ENCODE measurements around the gene GRK3. TPM values are rescaled to one million over a fixed set of nuclear protein-coding genes. Genes with fewer than 3 reads are reported as not detected.

GRK3 gene
- total and polyA plus RNA-seq, 2 of the 4 experiments (the other 2 are of a cell fraction), result 0.58 to 1.6 TPM

DNA sequence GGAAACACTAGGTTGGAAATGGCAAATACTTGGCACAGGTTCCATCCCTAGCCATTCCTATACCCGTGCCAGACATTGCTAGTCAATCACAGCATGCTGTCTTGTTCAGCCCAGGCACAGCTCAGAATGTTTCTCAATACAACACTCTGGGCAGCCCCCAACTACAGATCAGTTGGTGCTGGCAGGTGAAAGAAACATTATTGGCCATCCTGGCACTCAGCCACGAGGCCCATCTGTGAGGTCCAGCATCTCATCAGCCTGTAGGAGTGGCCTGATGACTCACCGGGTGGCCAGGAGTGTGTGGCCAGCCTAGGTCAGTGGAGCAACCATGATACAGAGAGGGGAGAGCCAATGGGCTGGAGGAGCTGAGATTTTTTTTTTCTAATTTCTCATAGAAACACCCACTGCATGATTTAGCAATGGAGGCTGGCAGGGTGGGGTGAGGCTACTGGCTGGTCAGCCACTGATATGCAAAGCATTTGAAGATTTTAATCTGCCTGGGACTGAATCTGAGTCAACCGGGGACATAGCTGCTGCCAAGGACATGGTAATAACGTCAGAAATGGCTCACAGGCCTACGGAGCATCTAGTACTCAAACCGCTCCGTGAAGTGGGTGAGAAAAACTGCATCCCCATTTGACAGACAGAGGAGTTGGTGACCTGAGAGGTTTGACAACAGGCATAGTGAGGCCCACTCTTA, 182.9 kb downstream of the GRK3 start (continued):
- TF ChIP-seq RFX5 (IDR thresholded peaks at IDR 0.05; ENCODE audit: low read depth, low read length) (no peak), CEBPB (IDR thresholded peaks at IDR 0.05; ENCODE audit: low read depth, low read length) (peak; percentile 82)

DNA sequence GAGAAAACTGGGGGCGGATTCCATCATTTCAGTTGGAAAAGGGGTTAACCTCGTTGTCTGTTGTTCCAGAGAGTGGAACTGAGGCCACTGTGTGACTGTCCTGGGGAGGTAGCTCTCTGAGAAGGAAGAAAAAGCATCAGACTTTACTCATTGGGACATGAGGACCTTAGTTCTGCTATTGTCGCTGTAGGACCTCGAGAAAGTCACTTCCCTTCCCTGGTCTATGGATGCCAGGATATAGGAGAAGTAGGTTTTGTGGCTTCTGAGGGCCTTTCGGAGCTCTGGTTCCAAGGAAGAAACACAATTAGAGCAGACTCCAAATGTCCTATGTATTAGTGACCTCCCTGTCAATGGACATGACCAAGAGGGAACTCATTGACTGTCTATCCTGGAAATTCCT, 183.7 kb downstream of the GRK3 start:
- in situ Hi-C loops (cut with MboI; ENCODE audit: low sequenced_read_pairs), result no loop called here
- Histone ChIP-seq H3K4ac (ENCODE audit: low read depth, low read length) (peak overlapping the region; percentile 77), H3K79me1 (ENCODE audit: low read depth in 1 of 2, low read length in 2 of 2) (no peaks in the 10 kb centered on the region), H3K36me3 (ENCODE audit: control insufficient read depth, insufficient read depth, low read length) (no peaks in the 10 kb centered on the region), H3K4me2 (ENCODE audit: low read depth, low read length) (no peak overlapping the region), H2AK9ac (replicated peaks; ENCODE audit: low read depth, low read length, poor library complexity) (no peak overlapping the region), H2BK20ac (ENCODE audit: low read depth, low read length) (peak overlapping the region; percentile 86), H3K9me1 (ENCODE audit: insufficient read depth, low read length) (no peaks in the 10 kb centered on the region; the same call in 1 of the 2 replicates), H3K9ac (ENCODE audit: low read depth, low read length) (no peak overlapping the region), H2BK120ac (ENCODE audit: low read depth, low read length) (peak overlapping the region; percentile 90), H2BK15ac (ENCODE audit: low read depth, low read length) (peak overlapping the region; percentile 72; the same call in 1 of the 3 replicates), H4K91ac (ENCODE audit: insufficient read depth, low read depth, low read length) (peak overlapping the region; percentile 77), H4K20me1 (ENCODE audit: insufficient read depth, low read length) (no peaks in the 10 kb centered on the region), H2BK5ac (ENCODE audit: low read depth, low read length, poor library complexity, severe bottlenecking) (peak overlapping the region; percentile 67), H3K23ac (ENCODE audit: low read depth, low read length) (no peak overlapping the region), H2AK5ac (ENCODE audit: low read depth, low read length) (peak overlapping the region; percentile 3; the same call in 1 of the 2 replicates), H3K14ac (replicated peaks; ENCODE audit: low read depth, low read length) (no peak overlapping the region; the same call in 1 of the 2 replicates), H3K4me3 (ENCODE audit: insufficient read depth, low read depth, low read length) (no peak overlapping the region), H3K18ac (ENCODE audit: low read depth, low read length) (peak overlapping the region; percentile 69; the same call in 1 of the 2 replicates), H4K5ac (ENCODE audit: low read depth, low read length) (no peak overlapping the region; the same call in 1 of the 2 replicates), H3K9me3 (ENCODE audit: control insufficient read depth, insufficient read depth, low read length) (no peaks in the 10 kb centered on the region), H3K56ac (ENCODE audit: extremely low read depth, insufficient read depth, low read length) (no peak overlapping the region; the same call in 1 of the 2 replicates), H4K8ac (ENCODE audit: low read depth in 2 of 2, low read length in 2 of 2) (peak overlapping the region; percentile 53 to 57; a peak in 2 of 4 replicates), H2AFZ (replicated peaks; ENCODE audit: low read length, poor library complexity) (no peak overlapping the region), H3K27ac (ENCODE audit: insufficient read depth, low read length) (no peak overlapping the region), H3K4me1 (ENCODE audit: control insufficient read depth, insufficient read depth, low read length) (peaks cover 4% of the 10 kb centered on the region), H3K27me3 (ENCODE audit: control insufficient read depth, insufficient read depth, low read length) (no peaks in the 10 kb centered on the region)
- no CpG with 5 or more reads among the region's 5 CpGs for WGBS, 2 experiments (ENCODE audit: extremely low coverage in 2 of 2, insufficient read length in 1 of 2)
- TF ChIP-seq CHD1 (IDR thresholded peaks at IDR 0.05; ENCODE audit: low read depth, low read length) (no peak), MAFK (IDR thresholded peaks at IDR 0.05; ENCODE audit: low read depth, low read length) (no peak), POLR2A (IDR thresholded peaks at IDR 0.05; ENCODE audit: low read depth, low read length) (no peak), RAD21 (IDR thresholded peaks at IDR 0.05; ENCODE audit: low read length) (no peak), MXI1 (IDR thresholded peaks at IDR 0.05; ENCODE audit: borderline replicate concordance, low read depth, low read length) (no peak), SMC3 (IDR thresholded peaks at IDR 0.05; ENCODE audit: low read depth, low read length) (no peak), RFX5 (IDR thresholded peaks at IDR 0.05; ENCODE audit: low read depth, low read length) (no peak), RCOR1 (IDR thresholded peaks at IDR 0.05; ENCODE audit: insufficient replicate concordance, low read length) (no peak)
- TF ChIP-seq, protein P1, sequence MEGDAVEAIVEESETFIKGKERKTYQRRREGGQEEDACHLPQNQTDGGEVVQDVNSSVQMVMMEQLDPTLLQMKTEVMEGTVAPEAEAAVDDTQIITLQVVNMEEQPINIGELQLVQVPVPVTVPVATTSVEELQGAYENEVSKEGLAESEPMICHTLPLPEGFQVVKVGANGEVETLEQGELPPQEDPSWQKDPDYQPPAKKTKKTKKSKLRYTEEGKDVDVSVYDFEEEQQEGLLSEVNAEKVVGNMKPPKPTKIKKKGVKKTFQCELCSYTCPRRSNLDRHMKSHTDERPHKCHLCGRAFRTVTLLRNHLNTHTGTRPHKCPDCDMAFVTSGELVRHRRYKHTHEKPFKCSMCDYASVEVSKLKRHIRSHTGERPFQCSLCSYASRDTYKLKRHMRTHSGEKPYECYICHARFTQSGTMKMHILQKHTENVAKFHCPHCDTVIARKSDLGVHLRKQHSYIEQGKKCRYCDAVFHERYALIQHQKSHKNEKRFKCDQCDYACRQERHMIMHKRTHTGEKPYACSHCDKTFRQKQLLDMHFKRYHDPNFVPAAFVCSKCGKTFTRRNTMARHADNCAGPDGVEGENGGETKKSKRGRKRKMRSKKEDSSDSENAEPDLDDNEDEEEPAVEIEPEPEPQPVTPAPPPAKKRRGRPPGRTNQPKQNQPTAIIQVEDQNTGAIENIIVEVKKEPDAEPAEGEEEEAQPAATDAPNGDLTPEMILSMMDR (conservative IDR thresholded peaks at IDR 0.05; ENCODE audit: low read depth, low read length), result no peak
- TF ChIP-seq, protein P2, sequence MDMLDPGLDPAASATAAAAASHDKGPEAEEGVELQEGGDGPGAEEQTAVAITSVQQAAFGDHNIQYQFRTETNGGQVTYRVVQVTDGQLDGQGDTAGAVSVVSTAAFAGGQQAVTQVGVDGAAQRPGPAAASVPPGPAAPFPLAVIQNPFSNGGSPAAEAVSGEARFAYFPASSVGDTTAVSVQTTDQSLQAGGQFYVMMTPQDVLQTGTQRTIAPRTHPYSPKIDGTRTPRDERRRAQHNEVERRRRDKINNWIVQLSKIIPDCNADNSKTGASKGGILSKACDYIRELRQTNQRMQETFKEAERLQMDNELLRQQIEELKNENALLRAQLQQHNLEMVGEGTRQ (IDR thresholded peaks at IDR 0.05; ENCODE audit: low read depth, low read length), result no peak
- POLR2A ChIA-PET (ENCODE audit: unreplicated experiment), result no interaction called here
- DNase-seq (no peak), ATAC-seq (ENCODE audit: low read depth) (no peak)
- dilution Hi-C loops (cut with HindIII; ENCODE audit: low sequenced_read_pairs, unreplicated experiment), result no loop called here
- CTCF ChIA-PET, result no interaction called here
- no TSS peak for BruUV-seq (replicated peaks)
- intact Hi-C loops (cut with micrococcal nuclease), result no loop called here

Measured in IMR-90 (cell line).